Adrenal gland (tissue), 12 donors: ENCODE measurements around the gene ZNF467. TPM values are rescaled to one million over a fixed set of nuclear protein-coding genes. Genes with fewer than 3 reads are reported as not detected.

Experiments
- DNase-seq, 7 donors: peaks; one replicate each; pipeline ENCODE4 v3.0.0-alpha.2; 2019 to 2020
- H3K27ac ChIP-seq, 5 donors: fragments of 200-600 bp; sonication (generic) in 4 of 5; 1 replicate in 3 of 5; 2 replicates in 2 of 5; pipeline versions ENCODE4 v1.5.1 to v1.8.0; 2016 to 2020; ENCODE audit warnings: mild to moderate bottlenecking in 1 of 5
- H3K27me3 ChIP-seq: fragments of 200-600 bp; 2 replicates; pipeline ENCODE4 v1.8.0; 2021
- H3K36me3 ChIP-seq, 2 donors: fragments of 200-600 bp; replicated peaks in 1 of 2; 1 replicate in 1 of 2; 2 replicates in 1 of 2; pipeline versions ENCODE4 v1.5.1 to v1.8.0; 2018 to 2022
- H3K4me1 ChIP-seq, 2 donors: fragments of 200-600 bp; replicated peaks in 1 of 2; 1 replicate in 1 of 2; 2 replicates in 1 of 2; pipeline versions ENCODE4 v1.5.1 to v1.8.0; 2018 to 2021
- H3K4me3 ChIP-seq, 4 donors: fragments of 200-600 bp; sonication (generic) in 3 of 4; one replicate each; pipeline ENCODE4 v1.5.1; 2016 to 2018
- H3K9me3 ChIP-seq, 3 donors: fragments of 200-600 bp; sonication (generic) in 1 of 3; replicated peaks in 1 of 3; 1 replicate in 2 of 3; 2 replicates in 1 of 3; pipeline versions ENCODE4 v1.5.1 to v1.8.0; 2016 to 2021
- CTCF ChIP-seq, 6 experiments: fragments of 450-650 bp in 4 of 6; fragments of 200-600 bp in 2 of 6; sonication (generic) in 1 of 6; IDR thresholded peaks; 1 replicate in 5 of 6; 2 replicates in 1 of 6; pipeline versions ENCODE4 v1.5.1 to v1.8.0; 2016 to 2021; ENCODE audit warnings: antibody characterized with exemption in 6 of 6, mild to moderate bottlenecking in 2 of 6, moderate library complexity in 1 of 6
- POLR2A ChIP-seq, 2 donors: fragments of 450-650 bp; IDR thresholded peaks; one replicate each; pipeline ENCODE4 v1.6.1; 2017; ENCODE audit warnings: antibody characterized with exemption in 2 of 2, mild to moderate bottlenecking in 2 of 2, moderate library complexity in 1 of 2
- WGBS, 4 donors: extraction: QIAGEN DNeasy Blood & Tissue Kit in 2 of 4; methylation state at CpG; one replicate each; pipeline versions ENCODE4 v1.1.5 to v1.1.7; 2013 to 2017; 5-methylcytosine and 5-hydroxymethylcytosine counted together
- intact Hi-C, 2 donors: fragments of 100-400 bp; cut with DNase I; formaldehyde crosslinking; loops; one replicate each; pipeline versions ENCODE4 v1.14.1 to v1.15.0; 2022 to 2023
- polyA plus RNA-seq, 3 donors: library from polyadenylated mRNA; stranded (reverse); fragments of 200-250 nt in 2 of 3; fragments of 350-450 nt in 1 of 3; fragmentation: Illumina TruSeq in 1 of 3; extraction: RNeasy Lipid Tissue Mini Kit (QIAGEN cat#74804) in 1 of 3; gene quantifications; one replicate each; pipeline ENCODE4 v1.2.3, GENCODE V29; 2013 to 2014
- total RNA-seq, 9 donors: library from RNA; depleted of rRNA in 4 of 9; stranded (reverse); fragments of >200 nt in 4 of 9; fragments of 120-200 nt in 1 of 9; fragmentation: NEBNext Ultra II Directional in 1 of 9; extraction: Animal tissue kit (Norgen Biotek cat#: 25700) in 1 of 9; gene quantifications; one replicate each; pipeline versions ENCODE4 v1.1.0 to v1.2.4, GENCODE V29; 2013 to 2023
- donor health status: healthy with polysubstance abuse.
- donor health status: Bipolar disorder and iron deficiency.
- donor health status: DM: yes; HTN: yes; CAD: no.
- donor health status: DM: no; HTN: no; CAD: no.
- donor health status: DM: no; HTN: no; CAD: no.
- donor health status: DM: yes; HTN: yes; CAD: no.

Gene ZNF467
- total and polyA plus RNA-seq, 12 donors, result 1.2 to 44.2 (median 18.6) TPM

- DNase-seq, result no peak
- H3K4me3 ChIP-seq, result no peak overlapping the region
- no peak for TF ChIP-seq POLR2A (IDR thresholded peaks at IDR 0.05)
- no peaks in the 10 kb centered on the region for H3K9me3 ChIP-seq
- intact Hi-C loops, result no loop called here
- no peaks in the 10 kb centered on the region for H3K4me1 ChIP-seq
- no peaks in the 10 kb centered on the region for H3K36me3 ChIP-seq
- WGBS, 4 donors, result 60 to 86% (median 70%) methylated on average over 1 to 16 of the region's 16 CpGs
- no peaks in the 10 kb centered on the region for H3K27me3 ChIP-seq
- no peak overlapping the region for H3K27ac ChIP-seq
Observed at GRCh38 chr7:149806726-149807125, 33.3 kb upstream of the ZNF467 start.

- WGBS, 4 donors, result 81 to 87% (median 86%) methylated on average over 7 to 9 of the region's 9 CpGs
- DNase-seq, result no peak
- no peaks in the 10 kb centered on the region for H3K27me3 ChIP-seq
- no peaks in the 10 kb centered on the region for H3K9me3 ChIP-seq
- H3K36me3 ChIP-seq, result no peaks in the 10 kb centered on the region
- no peak overlapping the region for H3K27ac ChIP-seq
- H3K4me1 ChIP-seq, result no peaks in the 10 kb centered on the region
- no peak for TF ChIP-seq CTCF (IDR thresholded peaks at IDR 0.05)
- no peak for TF ChIP-seq POLR2A (IDR thresholded peaks at IDR 0.05)
- intact Hi-C loops, result no loop called here
- no peak overlapping the region for H3K4me3 ChIP-seq
Observed at GRCh38 chr7:149804106-149804505, 30.7 kb upstream of the ZNF467 start.

- intact Hi-C loops, result no loop called here
- H3K9me3 ChIP-seq, result no peaks in the 10 kb centered on the region
- WGBS, 4 donors, result 81 to 88% (median 82%) methylated on average over 7 to 17 of the region's 17 CpGs
Observed at GRCh38 chr7:149803551-149804074, 30.2 kb upstream of the ZNF467 start.

GRCh38 chr7:149802966-149803365 lies 29.6 kb upstream of the ZNF467 start:
- intact Hi-C loops, result no loop called here
- Histone ChIP-seq H3K9me3 (no peaks in the 10 kb centered on the region), H3K27ac (no peak overlapping the region), H3K4me3 (no peak overlapping the region), H3K4me1 (no peaks in the 10 kb centered on the region), H3K36me3 (no peaks in the 10 kb centered on the region), H3K27me3 (no peaks in the 10 kb centered on the region)
- no peak for TF ChIP-seq POLR2A (IDR thresholded peaks at IDR 0.05)
- no peak for TF ChIP-seq CTCF (IDR thresholded peaks at IDR 0.05)
- 82 to 90% (median 89%) methylated on average over 8 to 12 of the region's 12 CpGs; no CpG with 5 or more reads in 1 of the 4 donors for WGBS, 4 donors
- no peak for DNase-seq

More at GRCh38 chr7:149803551-149804074, 30.2 kb upstream of the ZNF467 start:
- Histone ChIP-seq H3K27ac (no peak overlapping the region), H3K27me3 (no peaks in the 10 kb centered on the region), H3K4me1 (no peaks in the 10 kb centered on the region), H3K4me3 (no peak overlapping the region), H3K36me3 (no peaks in the 10 kb centered on the region)
- DNase-seq, result no peak
- no peak for TF ChIP-seq POLR2A (IDR thresholded peaks at IDR 0.05)
- TF ChIP-seq CTCF (IDR thresholded peaks at IDR 0.05), result no peak

GRCh38 chr7:149801816-149802215 lies 28.4 kb upstream of the ZNF467 start:
- Histone ChIP-seq H3K27me3 (no peaks in the 10 kb centered on the region), H3K4me3 (no peak overlapping the region), H3K4me1 (no peaks in the 10 kb centered on the region), H3K9me3 (no peaks in the 10 kb centered on the region), H3K27ac (no peak overlapping the region), H3K36me3 (no peaks in the 10 kb centered on the region)
- intact Hi-C loops, result no loop called here
- no peak for DNase-seq
- WGBS, 4 donors, result 93 to 97% (median 94%) methylated on average over 3 to 16 of the region's 16 CpGs
- TF ChIP-seq POLR2A (IDR thresholded peaks at IDR 0.05) (no peak), CTCF (IDR thresholded peaks at IDR 0.05) (no peak)
